ENCODE data around the gene AGAP1. TPM values are rescaled to one million over a fixed set of nuclear protein-coding genes. Genes with fewer than 3 reads are reported as not detected.

Gene AGAP1
- polyA plus RNA-seq, 1 donor from 2014 or later = 17.4 TPM

DNA sequence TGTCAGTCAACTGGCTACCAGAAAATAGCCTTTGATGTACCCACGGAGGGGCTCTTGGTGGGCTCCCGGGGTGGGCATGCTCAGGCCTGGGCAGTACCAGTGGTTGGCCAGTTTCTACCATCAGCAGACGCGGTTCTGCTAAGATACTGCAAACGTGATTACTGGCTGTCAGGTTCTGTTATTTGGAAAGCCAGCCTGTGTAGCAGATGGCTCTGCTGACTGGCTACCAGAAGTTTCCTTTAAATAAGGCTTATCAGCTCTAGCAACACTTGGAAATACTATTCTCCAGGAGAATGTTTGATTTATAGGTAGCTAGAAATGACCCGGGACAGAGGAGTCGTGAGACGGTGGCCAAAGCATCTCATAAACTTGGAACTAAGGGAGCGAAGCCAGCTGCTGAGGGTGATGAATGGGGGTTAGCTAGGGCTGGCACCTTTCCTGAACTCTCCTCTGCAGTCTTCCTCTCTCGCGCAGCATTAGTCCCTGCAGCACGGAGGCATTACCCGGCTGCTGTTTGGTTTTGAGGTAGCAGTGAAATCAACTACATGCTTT, 171.9 kb downstream of the AGAP1 start:
- peak overlapping the region; percentile 98 for H3K27ac ChIP-seq (ENCODE audit: low read length)
- H3K79me2 ChIP-seq (replicated peaks; ENCODE audit: insufficient read depth, low read length) = peaks cover 20% of the 10 kb centered on the region
- no peaks in the 10 kb centered on the region for H3K27me3 ChIP-seq (ENCODE audit: insufficient read depth, low read depth, low read length)
- H3K36me3 ChIP-seq (ENCODE audit: insufficient read depth, low read length) = no peaks in the 10 kb centered on the region
- H3K4me3 ChIP-seq (ENCODE audit: low read length) = peak overlapping the region; percentile 68
- peak overlapping the region; percentile 97 for H3K4me2 ChIP-seq (ENCODE audit: low read length)
- H3K9me3 ChIP-seq (ENCODE audit: low read length) = no peaks in the 10 kb centered on the region
- H3F3A ChIP-seq (ENCODE audit: insufficient read depth, low read length, poor library complexity, severe bottlenecking) = no peaks in the 10 kb centered on the region
- H2AFZ ChIP-seq (ENCODE audit: low read depth, low read length) = no peak overlapping the region
- peaks cover 2% of the 10 kb centered on the region for H4K20me1 ChIP-seq (ENCODE audit: insufficient read depth)
- TF ChIP-seq TAF1 (IDR thresholded peaks at IDR 0.05; ENCODE audit: low read depth) = no peak
- TF ChIP-seq RAD21 (conservative IDR thresholded peaks at IDR 0.05) = no peak
- TF ChIP-seq MXI1 (conservative IDR thresholded peaks at IDR 0.05; ENCODE audit: poor library complexity, severe bottlenecking) = no peak
- no peak for TF ChIP-seq EZH2 (IDR thresholded peaks at IDR 0.05; ENCODE audit: borderline replicate concordance, insufficient read depth, low read length, poor library complexity, severe bottlenecking)
- H3K9me2 ChIP-seq (ENCODE audit: insufficient read depth, low read length) = no peaks in the 10 kb centered on the region
- peak overlapping the region; percentile 83 for H3K9ac ChIP-seq (ENCODE audit: low read length)

DNA sequence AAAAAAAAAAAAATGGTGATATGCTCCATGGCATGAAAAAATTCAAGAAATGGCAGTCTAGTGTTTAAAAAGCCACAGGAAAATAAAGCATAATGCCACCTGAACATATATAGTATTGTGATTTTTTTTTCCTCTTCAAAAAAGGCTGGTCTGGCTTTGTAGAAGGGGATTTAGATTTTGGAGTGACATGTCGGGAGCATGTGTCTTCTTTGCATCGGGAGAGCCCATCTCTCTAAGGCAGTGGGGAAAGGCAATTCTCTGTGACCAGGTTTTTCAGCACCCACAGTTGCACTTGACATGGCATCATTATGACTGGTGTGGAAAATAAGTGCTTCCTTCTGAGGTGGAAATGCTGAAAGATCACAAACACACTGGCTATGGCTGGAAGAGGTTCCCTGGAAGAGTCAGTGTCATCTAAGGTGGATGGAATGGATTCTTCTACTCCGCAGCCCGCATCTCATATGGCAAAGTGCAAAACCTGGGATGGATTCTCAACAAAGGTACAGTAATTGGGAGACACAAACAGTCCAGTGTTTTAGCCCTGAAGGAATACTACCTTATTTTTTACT, 172.5 kb downstream of the AGAP1 start:
- Histone ChIP-seq H3K27ac (ENCODE audit: low read length) (peak overlapping the region; percentile 98), H3K9ac (ENCODE audit: low read length) (peak overlapping the region; percentile 83), H2AFZ (ENCODE audit: low read depth, low read length) (peak overlapping the region; percentile 21), H3F3A (ENCODE audit: insufficient read depth, low read length, poor library complexity, severe bottlenecking) (no peaks in the 10 kb centered on the region), H3K9me3 (ENCODE audit: low read length) (no peaks in the 10 kb centered on the region), H3K4me2 (ENCODE audit: low read length) (peak overlapping the region; percentile 97), H3K36me3 (ENCODE audit: insufficient read depth, low read length) (no peaks in the 10 kb centered on the region), H3K27me3 (ENCODE audit: insufficient read depth, low read depth, low read length) (peaks cover 3% of the 10 kb centered on the region), H3K79me2 (replicated peaks; ENCODE audit: insufficient read depth, low read length) (peaks cover 20% of the 10 kb centered on the region), H3K4me3 (ENCODE audit: low read length) (peak overlapping the region; percentile 68), H3K9me2 (ENCODE audit: insufficient read depth, low read length) (no peaks in the 10 kb centered on the region), H4K20me1 (ENCODE audit: insufficient read depth) (peaks cover 8% of the 10 kb centered on the region)
- TF ChIP-seq, protein P1, sequence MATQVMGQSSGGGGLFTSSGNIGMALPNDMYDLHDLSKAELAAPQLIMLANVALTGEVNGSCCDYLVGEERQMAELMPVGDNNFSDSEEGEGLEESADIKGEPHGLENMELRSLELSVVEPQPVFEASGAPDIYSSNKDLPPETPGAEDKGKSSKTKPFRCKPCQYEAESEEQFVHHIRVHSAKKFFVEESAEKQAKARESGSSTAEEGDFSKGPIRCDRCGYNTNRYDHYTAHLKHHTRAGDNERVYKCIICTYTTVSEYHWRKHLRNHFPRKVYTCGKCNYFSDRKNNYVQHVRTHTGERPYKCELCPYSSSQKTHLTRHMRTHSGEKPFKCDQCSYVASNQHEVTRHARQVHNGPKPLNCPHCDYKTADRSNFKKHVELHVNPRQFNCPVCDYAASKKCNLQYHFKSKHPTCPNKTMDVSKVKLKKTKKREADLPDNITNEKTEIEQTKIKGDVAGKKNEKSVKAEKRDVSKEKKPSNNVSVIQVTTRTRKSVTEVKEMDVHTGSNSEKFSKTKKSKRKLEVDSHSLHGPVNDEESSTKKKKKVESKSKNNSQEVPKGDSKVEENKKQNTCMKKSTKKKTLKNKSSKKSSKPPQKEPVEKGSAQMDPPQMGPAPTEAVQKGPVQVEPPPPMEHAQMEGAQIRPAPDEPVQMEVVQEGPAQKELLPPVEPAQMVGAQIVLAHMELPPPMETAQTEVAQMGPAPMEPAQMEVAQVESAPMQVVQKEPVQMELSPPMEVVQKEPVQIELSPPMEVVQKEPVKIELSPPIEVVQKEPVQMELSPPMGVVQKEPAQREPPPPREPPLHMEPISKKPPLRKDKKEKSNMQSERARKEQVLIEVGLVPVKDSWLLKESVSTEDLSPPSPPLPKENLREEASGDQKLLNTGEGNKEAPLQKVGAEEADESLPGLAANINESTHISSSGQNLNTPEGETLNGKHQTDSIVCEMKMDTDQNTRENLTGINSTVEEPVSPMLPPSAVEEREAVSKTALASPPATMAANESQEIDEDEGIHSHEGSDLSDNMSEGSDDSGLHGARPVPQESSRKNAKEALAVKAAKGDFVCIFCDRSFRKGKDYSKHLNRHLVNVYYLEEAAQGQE (IDR thresholded peaks at IDR 0.05; ENCODE audit: borderline replicate concordance) = peak; percentile 31
- TF ChIP-seq EZH2 (IDR thresholded peaks at IDR 0.05; ENCODE audit: borderline replicate concordance, insufficient read depth, low read length, poor library complexity, severe bottlenecking) (no peak), EP300 (conservative IDR thresholded peaks at IDR 0.05; ENCODE audit: poor library complexity, severe bottlenecking) (peak; percentile 65), RAD21 (conservative IDR thresholded peaks at IDR 0.05) (peak; percentile 36), TAF1 (IDR thresholded peaks at IDR 0.05; ENCODE audit: low read depth) (no peak), SMC3 (conservative IDR thresholded peaks at IDR 0.05; ENCODE audit: poor library complexity) (peak; percentile 6), POLR2AphosphoS5 (IDR thresholded peaks at IDR 0.05) (no peak), MXI1 (conservative IDR thresholded peaks at IDR 0.05; ENCODE audit: poor library complexity, severe bottlenecking) (peak; percentile 91)
- TF ChIP-seq, protein P2, sequence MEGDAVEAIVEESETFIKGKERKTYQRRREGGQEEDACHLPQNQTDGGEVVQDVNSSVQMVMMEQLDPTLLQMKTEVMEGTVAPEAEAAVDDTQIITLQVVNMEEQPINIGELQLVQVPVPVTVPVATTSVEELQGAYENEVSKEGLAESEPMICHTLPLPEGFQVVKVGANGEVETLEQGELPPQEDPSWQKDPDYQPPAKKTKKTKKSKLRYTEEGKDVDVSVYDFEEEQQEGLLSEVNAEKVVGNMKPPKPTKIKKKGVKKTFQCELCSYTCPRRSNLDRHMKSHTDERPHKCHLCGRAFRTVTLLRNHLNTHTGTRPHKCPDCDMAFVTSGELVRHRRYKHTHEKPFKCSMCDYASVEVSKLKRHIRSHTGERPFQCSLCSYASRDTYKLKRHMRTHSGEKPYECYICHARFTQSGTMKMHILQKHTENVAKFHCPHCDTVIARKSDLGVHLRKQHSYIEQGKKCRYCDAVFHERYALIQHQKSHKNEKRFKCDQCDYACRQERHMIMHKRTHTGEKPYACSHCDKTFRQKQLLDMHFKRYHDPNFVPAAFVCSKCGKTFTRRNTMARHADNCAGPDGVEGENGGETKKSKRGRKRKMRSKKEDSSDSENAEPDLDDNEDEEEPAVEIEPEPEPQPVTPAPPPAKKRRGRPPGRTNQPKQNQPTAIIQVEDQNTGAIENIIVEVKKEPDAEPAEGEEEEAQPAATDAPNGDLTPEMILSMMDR (IDR thresholded peaks at IDR 0.05; ENCODE audit: poor library complexity, severe bottlenecking) = peak; percentile 38

Measured in neural cell (in vitro differentiated cells).